ENCODE results near the gene NCBP1. TPM values are rescaled to one million over a fixed set of nuclear protein-coding genes. Genes with fewer than 3 reads are reported as not detected.
"Not testable (repeated sequence)": the region's sequence is repeated elsewhere in the genome, so short reads cannot be mapped to it uniquely, and the experiment has no call there.

NCBP1 gene
- polyA plus RNA-seq, 4 donors = 39.9 to 56.0 (median 47.6) TPM

- no peak for DNase-seq (ENCODE audit: low read depth in 4 of 4, low spot score in 2 of 4)
Measured at GRCh38 chr9:97668485-97668884, 34.9 kb downstream of the NCBP1 start.

GRCh38 chr9:97670586-97670985, 37.0 kb downstream of the NCBP1 start:
- DNase-seq (ENCODE audit: low read depth in 4 of 4, low spot score in 2 of 4) = no peak

- no peak for DNase-seq (ENCODE audit: low read depth in 4 of 4, low spot score in 2 of 4)
Measured at GRCh38 chr9:97672403-97672802, 38.8 kb downstream of the NCBP1 start.

- no peak for DNase-seq (ENCODE audit: low read depth in 4 of 4, low spot score in 2 of 4)
Measured at GRCh38 chr9:97673922-97674321, 40.3 kb downstream of the NCBP1 start.

- no peak for DNase-seq (ENCODE audit: low read depth in 4 of 4, low spot score in 2 of 4)
Measured at GRCh38 chr9:97675655-97676054, 42.0 kb downstream of the NCBP1 start.

DNA sequence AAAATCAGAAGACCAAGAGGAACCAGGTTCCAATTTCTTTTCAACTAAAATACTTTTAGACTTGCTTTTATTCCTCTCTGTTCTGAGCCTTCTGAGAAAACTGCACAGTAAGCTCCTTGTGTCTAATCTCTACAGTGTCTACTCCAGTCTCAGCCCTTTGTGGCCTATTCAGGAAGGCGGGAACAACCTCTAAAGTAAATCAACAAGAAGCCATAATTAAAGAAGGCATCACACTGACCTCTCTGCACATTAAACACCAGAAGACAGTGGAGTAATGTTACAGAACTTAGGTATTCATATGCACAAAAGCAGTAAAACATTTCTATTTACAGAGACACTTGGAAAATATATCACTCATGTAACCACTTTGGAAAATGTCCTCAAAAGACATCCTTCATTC, 48.6 kb downstream of the NCBP1 start:
- DNase-seq (ENCODE audit: low read depth in 4 of 4, low spot score in 2 of 4) = no peak

- DNase-seq (ENCODE audit: low read depth in 4 of 4, low spot score in 2 of 4) = no peak
Measured at GRCh38 chr9:97688654-97689053, 55.0 kb downstream of the NCBP1 start.

DNA sequence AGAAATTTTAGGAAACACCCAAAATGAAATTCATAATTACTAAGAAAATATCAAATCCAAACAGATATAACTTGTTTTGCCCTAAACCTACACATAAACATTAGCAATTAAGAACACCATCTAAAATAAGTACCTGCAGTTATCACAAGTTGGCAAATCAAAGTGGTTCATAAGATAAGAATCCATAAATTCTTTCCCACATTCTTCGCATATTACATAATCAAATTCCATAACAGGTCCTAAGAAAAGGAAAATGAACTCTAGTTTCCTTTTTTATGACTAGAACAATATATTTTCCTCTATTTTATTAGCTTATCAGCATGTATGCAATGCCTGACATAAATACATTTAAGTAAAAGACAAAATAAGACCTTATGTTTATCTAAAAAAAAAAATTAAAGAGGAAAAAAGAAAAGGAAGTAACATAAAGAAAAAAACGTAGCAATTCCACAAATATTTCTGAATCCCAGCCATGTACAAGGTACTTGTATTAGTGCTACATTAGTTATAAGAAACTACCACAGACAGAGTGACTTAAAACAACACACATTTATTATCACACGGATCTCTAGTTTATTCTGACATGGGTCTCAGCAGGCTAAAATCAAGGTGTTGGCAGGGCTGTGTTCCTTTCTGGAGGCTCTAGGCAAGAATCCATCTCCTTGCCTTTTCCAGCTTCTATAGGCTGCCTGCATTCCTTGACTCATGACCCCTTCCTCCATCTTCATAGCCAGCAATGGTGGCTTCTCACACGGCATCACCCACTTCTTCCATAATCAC, 56.0 kb downstream of the NCBP1 start:
- no peak for DNase-seq (ENCODE audit: low read depth in 4 of 4, low spot score in 2 of 4)

GRCh38 chr9:97694769-97695168, 61.1 kb downstream of the NCBP1 start:
- no peak for DNase-seq (ENCODE audit: low read depth in 4 of 4, low spot score in 2 of 4)

DNA sequence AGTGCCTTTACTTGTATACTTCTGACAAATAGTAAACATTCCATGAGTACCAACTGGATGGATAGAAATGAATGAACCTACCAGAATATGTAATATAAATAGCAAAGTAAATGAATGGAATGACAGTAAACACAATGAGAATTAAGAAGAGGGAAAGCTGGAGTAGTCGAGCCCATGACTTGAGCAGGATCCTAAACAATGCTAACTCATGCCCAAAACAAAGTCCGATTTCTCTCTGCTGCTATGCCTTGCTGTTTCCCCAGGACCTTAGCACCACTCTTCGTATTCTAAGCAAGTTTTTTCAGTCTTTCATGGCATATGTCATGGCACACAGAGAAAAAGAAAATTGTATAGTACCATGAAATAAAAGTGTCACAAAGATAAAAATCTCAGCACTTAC, 61.8 kb downstream of the NCBP1 start:
- no peak for DNase-seq (ENCODE audit: low read depth in 4 of 4, low spot score in 2 of 4)

DNA sequence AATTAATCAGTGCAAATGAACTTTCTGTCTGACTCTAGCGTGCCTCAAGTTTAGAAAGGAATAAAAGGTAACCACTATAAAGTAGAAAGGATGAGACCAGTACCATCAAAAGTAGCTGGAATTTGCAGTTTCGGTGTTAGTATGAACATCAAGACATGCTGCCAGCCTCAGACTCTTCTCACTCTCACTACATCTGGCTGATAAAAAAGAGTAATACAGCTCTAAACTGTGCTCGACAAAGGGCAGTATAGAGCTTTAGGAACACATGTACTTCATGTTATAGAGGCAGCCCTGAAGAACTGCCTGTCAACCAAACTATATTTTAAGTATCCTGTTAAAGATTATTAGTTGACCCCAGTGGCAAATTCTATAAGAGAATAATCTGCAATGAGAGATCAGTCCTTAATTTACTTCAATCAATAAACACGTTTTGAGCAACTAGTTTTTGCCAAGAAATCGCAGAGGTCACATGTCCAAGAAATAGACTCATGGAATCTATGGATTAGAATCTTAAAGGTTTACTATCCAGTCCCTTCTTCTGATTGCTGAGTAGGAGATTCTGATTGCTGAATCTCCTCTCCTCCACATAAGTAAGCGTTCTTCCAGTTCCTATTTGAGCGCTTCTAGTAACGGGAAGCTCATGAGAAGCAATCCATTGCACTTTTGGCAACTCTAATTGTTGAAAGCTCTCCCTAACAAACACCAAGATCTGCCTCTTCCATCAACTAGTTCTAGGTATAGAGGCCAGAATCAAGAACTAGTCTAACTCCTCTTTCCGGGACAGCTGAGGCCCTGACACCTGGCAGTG, 62.6 kb downstream of the NCBP1 start:
- peak in 1 of 4 donors; percentile 28 for DNase-seq (ENCODE audit: low read depth in 4 of 4, low spot score in 2 of 4)

DNA sequence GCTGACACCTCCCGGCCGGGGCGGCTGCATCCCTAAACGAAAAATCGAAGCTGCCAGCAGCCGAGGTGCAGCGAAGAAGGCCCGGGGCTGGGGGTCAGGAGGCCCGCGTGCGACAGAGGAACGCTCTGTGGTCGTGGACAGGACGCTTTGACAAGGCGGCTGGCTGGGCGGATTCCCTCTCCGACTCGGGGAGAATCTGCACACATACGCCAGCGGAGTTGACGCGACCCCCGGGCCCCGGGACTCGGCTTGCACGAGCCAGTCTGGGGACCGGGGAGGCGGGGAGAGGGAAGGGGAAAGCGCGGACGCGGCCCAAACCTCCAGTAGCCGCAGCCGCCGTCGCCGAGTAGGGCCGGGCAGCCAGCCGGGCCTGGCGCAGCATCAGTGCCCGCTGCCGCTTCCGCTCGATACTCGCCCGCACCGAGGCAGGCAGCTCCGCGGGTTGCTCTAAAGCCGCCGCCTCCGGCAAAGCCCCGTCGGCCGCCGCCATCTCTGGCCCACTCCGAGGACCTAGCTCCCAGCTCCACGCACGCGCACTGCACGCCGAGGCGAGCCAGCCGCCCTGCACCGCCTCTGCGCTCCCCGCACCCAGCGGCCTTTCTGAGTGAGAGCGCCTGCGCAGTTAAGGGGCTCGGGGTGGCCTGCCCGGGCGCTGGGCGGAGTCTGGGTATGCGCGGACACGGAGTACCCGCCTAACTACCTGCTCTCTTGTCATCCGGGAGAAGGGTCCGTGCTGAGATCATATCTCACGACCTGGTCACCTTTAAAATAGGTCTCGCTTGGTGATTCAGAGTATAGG, 63.4 kb downstream of the NCBP1 start, which contains the start of gene XPA:
TSS of gene XPA (minus strand) at position 538 of the 799 bp plus-strand sequence. CDS start at position 490, 48 bp downstream.
- peak; percentile 82 to 94 (median 86) for DNase-seq (ENCODE audit: low read depth in 4 of 4, low spot score in 2 of 4)

DNA sequence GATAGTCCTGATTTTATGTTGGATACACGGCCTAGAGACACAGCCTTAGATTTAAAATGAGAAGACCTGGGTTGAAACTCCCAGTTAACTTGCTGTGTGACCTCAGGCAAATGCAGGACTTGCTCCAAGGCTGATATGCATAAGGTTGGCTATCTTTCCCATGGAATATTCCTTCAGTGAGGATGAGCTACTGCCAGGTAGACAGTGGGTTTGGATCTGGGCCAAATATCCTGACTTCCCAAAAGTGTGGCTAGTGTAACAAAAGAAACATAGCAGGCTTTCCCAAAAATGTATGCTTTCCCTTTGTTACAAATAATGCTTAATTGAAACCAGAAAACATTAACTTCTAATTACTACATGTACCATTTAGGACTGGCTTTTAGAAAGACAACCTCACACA, 64.2 kb downstream of the NCBP1 start:
- DNase-seq (ENCODE audit: low read depth in 4 of 4, low spot score in 2 of 4) = no peak

DNA sequence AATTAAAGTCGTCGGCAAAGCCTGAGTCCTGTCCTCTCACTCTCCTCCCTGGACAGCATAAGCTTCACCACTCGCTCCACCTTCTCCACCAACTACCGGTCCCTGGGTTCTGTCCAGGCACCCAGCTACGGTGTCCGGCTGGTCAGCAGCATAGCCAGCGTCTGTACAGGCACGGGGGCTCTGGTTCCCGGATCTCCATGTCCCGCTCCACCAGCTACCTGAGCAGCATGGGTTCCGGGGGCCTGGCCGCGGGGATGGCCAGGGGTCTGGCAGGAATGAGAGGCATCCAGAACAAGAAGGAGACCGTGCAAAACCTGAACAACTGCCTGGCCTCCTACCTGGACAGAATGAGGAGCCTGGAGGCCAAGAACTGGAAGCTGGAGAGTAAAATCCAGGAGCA, 65.2 kb downstream of the NCBP1 start:
- no peak for DNase-seq (ENCODE audit: low read depth in 4 of 4, low spot score in 2 of 4)

DNA sequence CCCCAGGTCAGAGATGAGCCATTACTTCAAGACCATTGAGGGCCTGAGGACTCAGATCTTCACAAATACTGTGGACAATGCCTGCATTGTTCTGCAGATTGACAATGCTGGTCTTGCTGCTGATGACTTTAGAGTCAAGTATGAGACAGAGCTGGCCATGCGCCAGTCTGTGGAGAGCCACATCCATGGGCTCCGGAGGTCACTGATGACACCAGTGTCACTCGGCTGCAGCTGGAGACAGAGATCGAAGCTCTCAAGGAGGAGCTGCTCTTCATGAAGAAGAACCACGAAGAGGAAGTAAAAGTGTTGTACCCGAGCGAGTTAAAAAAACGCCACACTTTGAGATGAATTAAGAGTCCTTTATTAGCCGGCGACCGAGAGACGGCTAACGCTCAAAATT, 65.7 kb downstream of the NCBP1 start:
- not testable (repeated sequence) for DNase-seq (ENCODE audit: low read depth in 4 of 4, low spot score in 2 of 4)

- DNase-seq (ENCODE audit: low read depth in 4 of 4, low spot score in 2 of 4) = not testable (repeated sequence)
Measured at GRCh38 chr9:97699824-97700223, 66.2 kb downstream of the NCBP1 start.

GRCh38 chr9:97703437-97704344, 70.1 kb downstream of the NCBP1 start:
- no peak for DNase-seq (ENCODE audit: low read depth in 4 of 4, low spot score in 2 of 4)

- DNase-seq (ENCODE audit: low read depth in 4 of 4, low spot score in 2 of 4) = no peak
Measured at GRCh38 chr9:97704345-97704677, 70.7 kb downstream of the NCBP1 start.

DNA sequence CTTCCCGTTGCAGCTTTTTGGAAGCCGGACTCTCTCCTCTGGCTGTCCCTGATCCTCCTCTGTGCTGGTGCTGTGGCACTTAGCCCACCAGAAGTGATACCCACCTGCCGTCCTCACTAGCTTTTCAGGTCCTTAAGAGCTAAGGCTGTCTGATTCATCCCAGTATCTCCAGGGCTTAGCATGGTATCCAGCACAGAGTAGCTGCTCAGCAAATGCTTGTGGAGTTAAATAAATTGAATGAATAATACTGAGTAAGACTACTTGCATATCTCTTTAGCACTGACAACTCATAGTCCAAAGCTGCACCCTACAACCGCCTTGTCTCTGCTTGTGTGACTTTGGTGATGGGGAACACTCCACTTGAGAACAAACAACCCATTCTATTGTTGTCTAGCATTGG, 71.2 kb downstream of the NCBP1 start:
- DNase-seq (ENCODE audit: low read depth in 4 of 4, low spot score in 2 of 4) = no peak

GRCh38 chr9:97705354-97705950, 71.8 kb downstream of the NCBP1 start:
- DNase-seq (ENCODE audit: low read depth in 4 of 4, low spot score in 2 of 4) = no peak

Measured in left renal cortex interstitium (tissue), 4 donors.